HG03175 (cell line): Measurements from ENCODE around the gene ZNF747.
A peak's percentile ranks its signal among the peaks of the same experiment; 100 is the strongest.

ENCODE experiments used
- ATAC-seq: cut with Tn5 transposase; IDR thresholded peaks from one replicate; pipeline ENCODE4 v1.9.1; 2021; ENCODE audit warnings: mild to moderate bottlenecking, moderate library complexity; ENCODE audit not compliant: unreplicated experiment

The ZNF747 gene

GRCh38 chr16:30534368-30535105, at the start of gene ZNF747:
Gene ZNF747, minus strand, starts transcription at chr16:30534858. Its CDS starts 179 bp downstream, at chr16:30534679.
- ATAC-seq: peak; percentile 70

- no peak for ATAC-seq
Observed at GRCh38 chr16:30582611-30583340, 48.1 kb upstream of the ZNF747 start.

GRCh38 chr16:30581457-30581856, 46.8 kb upstream of the ZNF747 start:
- ATAC-seq: no peak

GRCh38 chr16:30574678-30575077, 40.0 kb upstream of the ZNF747 start:
- ATAC-seq: no peak

GRCh38 chr16:30571445-30572322, 37.0 kb upstream of the ZNF747 start, which contains the start of gene ZNF688:
Gene ZNF688, minus strand, starts transcription at chr16:30571714. Its CDS starts 85 bp downstream, at chr16:30571629.
- ATAC-seq: peak; percentile 68

GRCh38 chr16:30570636-30571444, 36.2 kb upstream of the ZNF747 start:
- ATAC-seq: no peak

- no peak for ATAC-seq
Observed at GRCh38 chr16:30569746-30570635, 35.3 kb upstream of the ZNF747 start.

GRCh38 chr16:30569281-30569680, 34.6 kb upstream of the ZNF747 start:
- ATAC-seq: no peak

- ATAC-seq: peak; percentile 37
Observed at GRCh38 chr16:30567991-30568638, 33.5 kb upstream of the ZNF747 start.

GRCh38 chr16:30567160-30567990, 32.7 kb upstream of the ZNF747 start:
- no peak for ATAC-seq

GRCh38 chr16:30566531-30566930, 31.9 kb upstream of the ZNF747 start:
- ATAC-seq: no peak

GRCh38 chr16:30565984-30566383, 31.3 kb upstream of the ZNF747 start:
- no peak for ATAC-seq

- ATAC-seq: no peak
Observed at GRCh38 chr16:30565526-30565925, 30.9 kb upstream of the ZNF747 start.

- no peak for ATAC-seq
Observed at GRCh38 chr16:30562021-30562420, 27.4 kb upstream of the ZNF747 start.

- ATAC-seq: no peak
Observed at GRCh38 chr16:30561089-30561816, 26.6 kb upstream of the ZNF747 start.

- ATAC-seq: no peak
Observed at GRCh38 chr16:30559690-30560089, 25.0 kb upstream of the ZNF747 start.

- no peak for ATAC-seq
Observed at GRCh38 chr16:30558789-30559377, 24.2 kb upstream of the ZNF747 start.
